Gastrocnemius medialis (tissue), 4 donors: Measurements from ENCODE around the gene TTLL5.

Source experiments
- POLR2A ChIP-seq, 2 donors: fragments of 450-650 bp; IDR thresholded peaks; one replicate each; pipeline ENCODE4 v1.6.1; 2017; ENCODE audit warnings: antibody characterized with exemption in 2 of 2, mild to moderate bottlenecking in 2 of 2, moderate library complexity in 2 of 2
- TF ChIP-seq, protein P1 (sequence below), 5 experiments: fragments of 450-650 bp in 3 of 5; fragments of 200-600 bp in 2 of 5; sonication (generic) in 2 of 5; IDR thresholded peaks in 4 of 5; conservative IDR thresholded peaks in 1 of 5; 1 replicate in 4 of 5; 2 replicates in 1 of 5; pipeline ENCODE4 v1.5.1; 2016 to 2019; ENCODE audit warnings: antibody characterized with exemption in 5 of 5, mild to moderate bottlenecking in 3 of 5, moderate library complexity in 3 of 5

DNA sequence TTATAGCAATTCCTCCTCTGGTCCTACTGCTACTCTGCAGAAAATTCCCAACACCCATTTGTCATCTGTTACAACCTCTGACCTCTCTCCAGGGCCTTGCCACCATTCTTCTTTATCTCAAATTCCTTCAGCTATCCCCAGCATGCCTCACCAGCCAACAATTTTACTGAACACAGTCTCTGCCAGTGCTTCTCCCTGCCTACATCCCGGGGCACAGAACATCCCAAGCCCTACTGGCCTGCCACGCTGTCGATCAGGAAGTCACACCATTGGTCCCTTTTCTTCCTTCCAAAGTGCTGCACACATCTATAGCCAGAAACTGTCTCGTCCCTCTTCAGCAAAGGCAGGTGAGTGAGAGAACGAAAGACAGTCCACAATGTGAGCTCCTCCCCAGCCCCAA lies 122.1 kb downstream of the TTLL5 start:
- TF ChIP-seq, protein P1, sequence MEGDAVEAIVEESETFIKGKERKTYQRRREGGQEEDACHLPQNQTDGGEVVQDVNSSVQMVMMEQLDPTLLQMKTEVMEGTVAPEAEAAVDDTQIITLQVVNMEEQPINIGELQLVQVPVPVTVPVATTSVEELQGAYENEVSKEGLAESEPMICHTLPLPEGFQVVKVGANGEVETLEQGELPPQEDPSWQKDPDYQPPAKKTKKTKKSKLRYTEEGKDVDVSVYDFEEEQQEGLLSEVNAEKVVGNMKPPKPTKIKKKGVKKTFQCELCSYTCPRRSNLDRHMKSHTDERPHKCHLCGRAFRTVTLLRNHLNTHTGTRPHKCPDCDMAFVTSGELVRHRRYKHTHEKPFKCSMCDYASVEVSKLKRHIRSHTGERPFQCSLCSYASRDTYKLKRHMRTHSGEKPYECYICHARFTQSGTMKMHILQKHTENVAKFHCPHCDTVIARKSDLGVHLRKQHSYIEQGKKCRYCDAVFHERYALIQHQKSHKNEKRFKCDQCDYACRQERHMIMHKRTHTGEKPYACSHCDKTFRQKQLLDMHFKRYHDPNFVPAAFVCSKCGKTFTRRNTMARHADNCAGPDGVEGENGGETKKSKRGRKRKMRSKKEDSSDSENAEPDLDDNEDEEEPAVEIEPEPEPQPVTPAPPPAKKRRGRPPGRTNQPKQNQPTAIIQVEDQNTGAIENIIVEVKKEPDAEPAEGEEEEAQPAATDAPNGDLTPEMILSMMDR (IDR thresholded peaks at IDR 0.05 in 4 of 5, conservative IDR thresholded peaks at IDR 0.05 in 1 of 5), result no peak
- TF ChIP-seq POLR2A (IDR thresholded peaks at IDR 0.05), result no peak
